Measurements from ENCODE around the gene SLCO2A1. TPM values are rescaled to one million over a fixed set of nuclear protein-coding genes. Genes with fewer than 3 reads are reported as not detected.

Gene SLCO2A1
- total RNA-seq, 1 donor = 0.36 TPM

GRCh38 chr3:133887074-133887802, 142.5 kb downstream of the SLCO2A1 start:
- Histone ChIP-seq H3K36me3 (ENCODE audit: insufficient read depth, low read length) (no peaks in the 10 kb centered on the region), H4K20me1 (ENCODE audit: insufficient read depth, low read length) (no peaks in the 10 kb centered on the region), H3K79me2 (ENCODE audit: insufficient read depth, low read length) (no peaks in the 10 kb centered on the region), H3K27me3 (ENCODE audit: insufficient read depth, low read length) (no peaks in the 10 kb centered on the region), H3K27ac (ENCODE audit: low read depth, low read length) (no peak overlapping the region), H3K4me1 (ENCODE audit: insufficient read depth, low read length) (no peaks in the 10 kb centered on the region), H2AFZ (ENCODE audit: low read length) (no peak overlapping the region), H3K4me2 (ENCODE audit: insufficient read depth, low read length) (no peak overlapping the region), H3K4me3 (ENCODE audit: insufficient read depth, low read length) (no peak overlapping the region), H3K9me3 (ENCODE audit: low read depth, low read length) (no peaks in the 10 kb centered on the region)
- TF ChIP-seq, protein P1, sequence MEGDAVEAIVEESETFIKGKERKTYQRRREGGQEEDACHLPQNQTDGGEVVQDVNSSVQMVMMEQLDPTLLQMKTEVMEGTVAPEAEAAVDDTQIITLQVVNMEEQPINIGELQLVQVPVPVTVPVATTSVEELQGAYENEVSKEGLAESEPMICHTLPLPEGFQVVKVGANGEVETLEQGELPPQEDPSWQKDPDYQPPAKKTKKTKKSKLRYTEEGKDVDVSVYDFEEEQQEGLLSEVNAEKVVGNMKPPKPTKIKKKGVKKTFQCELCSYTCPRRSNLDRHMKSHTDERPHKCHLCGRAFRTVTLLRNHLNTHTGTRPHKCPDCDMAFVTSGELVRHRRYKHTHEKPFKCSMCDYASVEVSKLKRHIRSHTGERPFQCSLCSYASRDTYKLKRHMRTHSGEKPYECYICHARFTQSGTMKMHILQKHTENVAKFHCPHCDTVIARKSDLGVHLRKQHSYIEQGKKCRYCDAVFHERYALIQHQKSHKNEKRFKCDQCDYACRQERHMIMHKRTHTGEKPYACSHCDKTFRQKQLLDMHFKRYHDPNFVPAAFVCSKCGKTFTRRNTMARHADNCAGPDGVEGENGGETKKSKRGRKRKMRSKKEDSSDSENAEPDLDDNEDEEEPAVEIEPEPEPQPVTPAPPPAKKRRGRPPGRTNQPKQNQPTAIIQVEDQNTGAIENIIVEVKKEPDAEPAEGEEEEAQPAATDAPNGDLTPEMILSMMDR (IDR thresholded peaks at IDR 0.05; ENCODE audit: extremely low read depth, low read depth, low read length) = no peak
- DNase-seq (ENCODE audit: insufficient read length, low spot score, missing footprints) = no peak

DNA sequence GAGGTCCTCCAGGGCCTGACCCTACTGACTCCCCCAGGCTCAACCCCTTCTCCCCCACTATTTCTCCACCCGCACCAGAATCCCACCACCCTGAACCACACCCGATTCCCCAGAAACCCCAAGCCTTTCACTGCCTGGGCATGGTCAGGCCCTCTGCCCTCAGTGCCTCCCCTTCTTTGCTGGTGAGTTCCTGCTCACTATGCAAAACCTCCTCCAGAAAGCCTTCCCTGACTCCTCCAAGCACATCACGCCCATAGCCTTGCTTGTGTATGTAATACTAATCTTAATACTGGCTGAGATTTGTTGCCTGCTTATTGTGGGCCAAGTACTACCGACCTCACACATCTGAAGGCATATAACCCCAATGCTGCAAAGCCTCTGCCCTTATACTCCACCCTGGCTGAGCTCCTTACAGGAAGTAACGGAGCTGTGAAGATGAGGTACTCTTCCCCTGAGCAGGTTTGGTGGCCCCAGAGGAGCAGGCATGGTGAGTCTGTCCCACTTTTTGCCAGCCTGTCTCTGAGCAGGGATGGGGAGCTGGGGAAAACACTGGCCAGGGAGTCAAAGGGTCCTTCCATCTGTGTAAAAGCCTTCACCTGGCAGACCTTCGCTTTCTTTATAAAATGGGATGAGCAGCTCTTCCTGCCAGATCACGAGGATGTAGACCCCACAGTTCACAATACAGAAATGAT, 143.5 kb downstream of the SLCO2A1 start:
- DNase-seq (ENCODE audit: insufficient read length, low spot score, missing footprints) = no peak
- Histone ChIP-seq H3K36me3 (ENCODE audit: insufficient read depth, low read length) (no peaks in the 10 kb centered on the region), H3K27ac (ENCODE audit: low read depth, low read length) (no peak overlapping the region), H3K9me3 (ENCODE audit: low read depth, low read length) (no peaks in the 10 kb centered on the region), H3K4me2 (ENCODE audit: insufficient read depth, low read length) (no peak overlapping the region), H3K4me3 (ENCODE audit: insufficient read depth, low read length) (no peak overlapping the region), H3K4me1 (ENCODE audit: insufficient read depth, low read length) (no peaks in the 10 kb centered on the region), H3K79me2 (ENCODE audit: insufficient read depth, low read length) (no peaks in the 10 kb centered on the region), H3K27me3 (ENCODE audit: insufficient read depth, low read length) (no peaks in the 10 kb centered on the region), H2AFZ (ENCODE audit: low read length) (no peak overlapping the region), H4K20me1 (ENCODE audit: insufficient read depth, low read length) (no peaks in the 10 kb centered on the region)
- TF ChIP-seq, protein P1 (IDR thresholded peaks at IDR 0.05; ENCODE audit: extremely low read depth, low read depth, low read length) = no peak

GRCh38 chr3:133884887-133885711, 144.6 kb downstream of the SLCO2A1 start:
- DNase-seq (ENCODE audit: insufficient read length, low spot score, missing footprints) = no peak

More at GRCh38 chr3:133884887-133885711, 144.6 kb downstream of the SLCO2A1 start:
- H3K36me3 ChIP-seq (ENCODE audit: insufficient read depth, low read length) = no peaks in the 10 kb centered on the region
- no peaks in the 10 kb centered on the region for H3K4me1 ChIP-seq (ENCODE audit: insufficient read depth, low read length)
- no peak overlapping the region for H3K4me3 ChIP-seq (ENCODE audit: insufficient read depth, low read length)
- TF ChIP-seq, protein P1 (IDR thresholded peaks at IDR 0.05; ENCODE audit: extremely low read depth, low read depth, low read length) = no peak
- no peaks in the 10 kb centered on the region for H3K27me3 ChIP-seq (ENCODE audit: insufficient read depth, low read length)
- no peaks in the 10 kb centered on the region for H3K9me3 ChIP-seq (ENCODE audit: low read depth, low read length)
- no peaks in the 10 kb centered on the region for H3K79me2 ChIP-seq (ENCODE audit: insufficient read depth, low read length)
- no peak overlapping the region for H3K27ac ChIP-seq (ENCODE audit: low read depth, low read length)
- no peak overlapping the region for H2AFZ ChIP-seq (ENCODE audit: low read length)
- H3K4me2 ChIP-seq (ENCODE audit: insufficient read depth, low read length) = no peak overlapping the region
- no peaks in the 10 kb centered on the region for H4K20me1 ChIP-seq (ENCODE audit: insufficient read depth, low read length)

All from osteoblast (primary cell).